Measurements from ENCODE around the gene PGLYRP1. TPM values are rescaled to one million over a fixed set of nuclear protein-coding genes. Genes with fewer than 3 reads are reported as not detected.

The PGLYRP1 gene
- total RNA-seq, 1 donor from 2014 or later = not detected

DNA sequence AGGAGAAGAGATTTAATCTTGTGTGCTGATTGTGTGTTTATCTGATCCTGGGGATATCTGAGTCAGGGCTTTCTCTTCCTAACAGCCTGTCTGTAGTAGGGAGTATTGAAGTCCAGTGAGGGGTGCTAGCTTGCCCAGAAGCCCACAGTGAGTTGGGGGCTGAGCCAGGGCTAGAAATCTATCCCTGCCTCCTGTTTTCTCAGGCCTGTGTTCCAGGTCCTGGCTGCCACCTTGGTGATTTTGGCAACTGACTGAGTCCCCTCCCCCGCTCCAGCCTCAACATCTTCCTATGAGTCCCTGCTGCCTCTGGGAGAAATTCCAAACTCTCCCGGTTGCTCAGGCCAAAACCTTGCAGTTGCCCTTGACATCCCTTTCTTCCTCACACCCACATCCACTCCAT lies 41.5 kb downstream of the PGLYRP1 start:
- no peak overlapping the region for H3K27ac Mint-ChIP-seq (ENCODE audit: unreplicated experiment)
- H3K27ac ChIP-seq (ENCODE audit: low read depth, low read length) = no peak overlapping the region
- no peak for FAIRE-seq

DNA sequence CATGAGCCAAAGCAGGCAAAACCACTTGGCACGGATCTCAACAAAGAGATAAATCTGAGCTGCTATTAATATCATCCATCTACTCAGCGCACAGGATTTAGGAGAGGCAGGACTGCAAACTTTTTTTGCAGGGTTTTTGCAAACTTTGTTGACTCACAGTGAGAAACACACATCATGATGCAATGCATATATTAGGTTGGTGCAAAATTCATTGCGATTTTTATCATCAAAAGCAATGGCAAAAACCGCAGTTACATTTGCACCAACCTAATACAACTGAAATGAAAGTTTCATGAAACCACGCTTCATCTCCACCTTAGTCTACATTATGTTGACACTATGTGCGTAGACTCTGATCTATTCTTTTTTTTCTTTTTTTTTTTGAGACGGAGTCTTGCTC lies 44.7 kb downstream of the PGLYRP1 start:
- no peak overlapping the region for H3K4me3 ChIP-seq (ENCODE audit: insufficient read depth, low read depth, low read length)
- no peak overlapping the region for H2AFZ ChIP-seq (ENCODE audit: low read depth, low read length)
- H3K36me3 ChIP-seq (ENCODE audit: insufficient read depth, low read length) = no peaks in the 10 kb centered on the region
- FAIRE-seq = no peak
- H3K27ac ChIP-seq (ENCODE audit: low read depth, low read length) = no peak overlapping the region
- H4K20me1 ChIP-seq (ENCODE audit: insufficient read depth, low read length) = no peaks in the 10 kb centered on the region
- no peak overlapping the region for H3K27ac Mint-ChIP-seq (ENCODE audit: unreplicated experiment)
- H3K4me1 ChIP-seq (ENCODE audit: insufficient read depth, low read length) = no peaks in the 10 kb centered on the region
- no peaks in the 10 kb centered on the region for H3K36me3 Mint-ChIP-seq (ENCODE audit: low read depth, unreplicated experiment)
- H3K9ac ChIP-seq (ENCODE audit: low read length) = no peak overlapping the region
- H3K27me3 ChIP-seq (ENCODE audit: insufficient read depth, low read length) = peaks cover 14% of the 10 kb centered on the region
- H3K79me2 ChIP-seq (ENCODE audit: insufficient read depth, low read length) = no peaks in the 10 kb centered on the region
- DNase-seq (ENCODE audit: low read depth) = no peak
- H3K9me3 Mint-ChIP-seq (ENCODE audit: unreplicated experiment) = peaks cover 3% of the 10 kb centered on the region
- H3K27me3 Mint-ChIP-seq (ENCODE audit: low read depth, unreplicated experiment) = peaks cover 41% of the 10 kb centered on the region
- TF ChIP-seq EZH2 (IDR thresholded peaks at IDR 0.05; ENCODE audit: insufficient read depth, low read length) = no peak
- TF ChIP-seq, protein P1, sequence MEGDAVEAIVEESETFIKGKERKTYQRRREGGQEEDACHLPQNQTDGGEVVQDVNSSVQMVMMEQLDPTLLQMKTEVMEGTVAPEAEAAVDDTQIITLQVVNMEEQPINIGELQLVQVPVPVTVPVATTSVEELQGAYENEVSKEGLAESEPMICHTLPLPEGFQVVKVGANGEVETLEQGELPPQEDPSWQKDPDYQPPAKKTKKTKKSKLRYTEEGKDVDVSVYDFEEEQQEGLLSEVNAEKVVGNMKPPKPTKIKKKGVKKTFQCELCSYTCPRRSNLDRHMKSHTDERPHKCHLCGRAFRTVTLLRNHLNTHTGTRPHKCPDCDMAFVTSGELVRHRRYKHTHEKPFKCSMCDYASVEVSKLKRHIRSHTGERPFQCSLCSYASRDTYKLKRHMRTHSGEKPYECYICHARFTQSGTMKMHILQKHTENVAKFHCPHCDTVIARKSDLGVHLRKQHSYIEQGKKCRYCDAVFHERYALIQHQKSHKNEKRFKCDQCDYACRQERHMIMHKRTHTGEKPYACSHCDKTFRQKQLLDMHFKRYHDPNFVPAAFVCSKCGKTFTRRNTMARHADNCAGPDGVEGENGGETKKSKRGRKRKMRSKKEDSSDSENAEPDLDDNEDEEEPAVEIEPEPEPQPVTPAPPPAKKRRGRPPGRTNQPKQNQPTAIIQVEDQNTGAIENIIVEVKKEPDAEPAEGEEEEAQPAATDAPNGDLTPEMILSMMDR (IDR thresholded peaks at IDR 0.05; ENCODE audit: insufficient read depth, low read depth, low read length) = no peak
- no peaks in the 10 kb centered on the region for H3K4me1 Mint-ChIP-seq (ENCODE audit: low read depth, unreplicated experiment)
- H3K4me2 ChIP-seq (ENCODE audit: low read length) = no peak overlapping the region
- no peaks in the 10 kb centered on the region for H3K9me3 ChIP-seq (ENCODE audit: insufficient read depth, low read depth, low read length)
- H3K4me3 Mint-ChIP-seq (ENCODE audit: unreplicated experiment) = no peak overlapping the region

More for the DNA sequence above, 41.5 kb downstream of the PGLYRP1 start:
- H3K9me3 Mint-ChIP-seq (ENCODE audit: unreplicated experiment) = peaks cover 6% of the 10 kb centered on the region
- no peaks in the 10 kb centered on the region for H3K4me1 Mint-ChIP-seq (ENCODE audit: low read depth, unreplicated experiment)
- H3K4me1 ChIP-seq (ENCODE audit: insufficient read depth, low read length) = no peaks in the 10 kb centered on the region
- DNase-seq (ENCODE audit: low read depth) = no peak
- H3K36me3 ChIP-seq (ENCODE audit: insufficient read depth, low read length) = no peaks in the 10 kb centered on the region
- TF ChIP-seq EZH2 (IDR thresholded peaks at IDR 0.05; ENCODE audit: insufficient read depth, low read length) = no peak
- TF ChIP-seq, protein P1 (IDR thresholded peaks at IDR 0.05; ENCODE audit: insufficient read depth, low read depth, low read length) = no peak
- no peak overlapping the region for H3K4me3 ChIP-seq (ENCODE audit: insufficient read depth, low read depth, low read length)
- no peak overlapping the region for H2AFZ ChIP-seq (ENCODE audit: low read depth, low read length)
- peaks cover 31% of the 10 kb centered on the region for H3K27me3 Mint-ChIP-seq (ENCODE audit: low read depth, unreplicated experiment)
- no peaks in the 10 kb centered on the region for H4K20me1 ChIP-seq (ENCODE audit: insufficient read depth, low read length)
- no peaks in the 10 kb centered on the region for H3K9me3 ChIP-seq (ENCODE audit: insufficient read depth, low read depth, low read length)
- no peaks in the 10 kb centered on the region for H3K36me3 Mint-ChIP-seq (ENCODE audit: low read depth, unreplicated experiment)
- no peak overlapping the region for H3K9ac ChIP-seq (ENCODE audit: low read length)
- H3K4me2 ChIP-seq (ENCODE audit: low read length) = no peak overlapping the region
- no peak overlapping the region for H3K4me3 Mint-ChIP-seq (ENCODE audit: unreplicated experiment)
- H3K27me3 ChIP-seq (ENCODE audit: insufficient read depth, low read length) = peaks cover 2% of the 10 kb centered on the region
- no peaks in the 10 kb centered on the region for H3K79me2 ChIP-seq (ENCODE audit: insufficient read depth, low read length)

DNA sequence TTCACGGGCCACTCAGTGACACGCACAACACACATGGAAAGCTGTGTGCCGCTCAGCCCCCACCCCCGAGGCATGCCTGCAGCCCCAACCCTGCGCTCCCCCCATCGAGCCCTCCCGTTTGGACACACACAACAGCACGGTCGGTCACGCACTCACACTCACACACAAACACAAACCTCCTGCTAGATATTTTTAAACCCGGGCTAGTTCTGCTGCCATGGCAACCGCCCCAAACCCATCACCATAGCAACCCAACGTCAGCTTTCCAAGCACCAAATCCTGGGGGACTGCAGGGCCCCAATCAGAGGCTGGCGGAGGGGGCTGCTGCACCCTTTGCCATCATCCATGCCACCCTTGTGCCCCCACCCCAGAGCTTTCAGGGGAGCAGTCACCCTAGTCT lies 46.7 kb downstream of the PGLYRP1 start:
- H3K9ac ChIP-seq (ENCODE audit: low read length) = no peak overlapping the region
- H3K9me3 ChIP-seq (ENCODE audit: insufficient read depth, low read depth, low read length) = no peaks in the 10 kb centered on the region
- FAIRE-seq (no peak), DNase-seq (ENCODE audit: low read depth) (no peak)
- peaks cover 10% of the 10 kb centered on the region for H3K4me1 ChIP-seq (ENCODE audit: insufficient read depth, low read length)
- Mint-ChIP-seq H3K27ac (ENCODE audit: unreplicated experiment) (no peak overlapping the region), H3K27me3 (ENCODE audit: low read depth, unreplicated experiment) (peaks cover 41% of the 10 kb centered on the region), H3K9me3 (ENCODE audit: unreplicated experiment) (no peaks in the 10 kb centered on the region), H3K4me3 (ENCODE audit: unreplicated experiment) (no peak overlapping the region), H3K4me1 (ENCODE audit: low read depth, unreplicated experiment) (peaks cover 2% of the 10 kb centered on the region), H3K36me3 (ENCODE audit: low read depth, unreplicated experiment) (no peaks in the 10 kb centered on the region)
- no peak overlapping the region for H3K27ac ChIP-seq (ENCODE audit: low read depth, low read length)
- peaks cover 13% of the 10 kb centered on the region for H4K20me1 ChIP-seq (ENCODE audit: insufficient read depth, low read length)
- no peak overlapping the region for H3K4me3 ChIP-seq (ENCODE audit: insufficient read depth, low read depth, low read length)
- H3K27me3 ChIP-seq (ENCODE audit: insufficient read depth, low read length) = peaks cover 12% of the 10 kb centered on the region
- no peak overlapping the region for H2AFZ ChIP-seq (ENCODE audit: low read depth, low read length)
- no peak overlapping the region for H3K4me2 ChIP-seq (ENCODE audit: low read length)
- H3K36me3 ChIP-seq (ENCODE audit: insufficient read depth, low read length) = no peaks in the 10 kb centered on the region
- TF ChIP-seq, protein P1 (IDR thresholded peaks at IDR 0.05; ENCODE audit: insufficient read depth, low read depth, low read length) = no peak
- no peak for TF ChIP-seq EZH2 (IDR thresholded peaks at IDR 0.05; ENCODE audit: insufficient read depth, low read length)
- H3K79me2 ChIP-seq (ENCODE audit: insufficient read depth, low read length) = no peaks in the 10 kb centered on the region

Data from astrocyte (in vitro differentiated cells and primary cell).